ENCODE results near the gene KCNQ5. TPM values are rescaled to one million over a fixed set of nuclear protein-coding genes. Genes with fewer than 3 reads are reported as not detected.

KCNQ5 gene
- total and polyA plus RNA-seq, 2 of the 8 experiments (the other 6 are each of a cell fraction or from before 2014, with no cell fraction given): 0.83 to 1.2 TPM

- no peak overlapping the region for H3K27ac ChIP-seq (ENCODE audit: low read depth, low read length)
- no peak for DNase-seq (ENCODE audit: low read depth in 1 of 2, low spot score in 2 of 2)
- H2BK5ac ChIP-seq (ENCODE audit: low read depth, low read length): no peak overlapping the region
- H4K5ac ChIP-seq (ENCODE audit: insufficient read length, low read depth, low read length): no peak overlapping the region
- H3K18ac ChIP-seq (ENCODE audit: extremely low read depth, low read length): no peak overlapping the region
- H3K23ac ChIP-seq (ENCODE audit: insufficient read length): no peak overlapping the region
- no peaks in the 10 kb centered on the region for H3K79me1 ChIP-seq (ENCODE audit: low read depth, low read length)
- no peak overlapping the region for H4K91ac ChIP-seq (replicated peaks; ENCODE audit: insufficient read length, low read length)
- H2BK20ac ChIP-seq (ENCODE audit: low read length): no peak overlapping the region
- no peak overlapping the region for H2BK120ac ChIP-seq (replicated peaks; ENCODE audit: low read depth, low read length)
- no peak for FAIRE-seq
- no peak overlapping the region for H3K14ac ChIP-seq (ENCODE audit: insufficient read length)
- no peaks in the 10 kb centered on the region for H3K23me2 ChIP-seq (ENCODE audit: low read depth, low read length)
- no peak overlapping the region for H4K8ac ChIP-seq (ENCODE audit: extremely low read depth, insufficient read depth, low read length)
- no peaks in the 10 kb centered on the region for H3K9me3 ChIP-seq (ENCODE audit: insufficient read depth in 2 of 2, low read depth in 1 of 2, low read length in 1 of 2)
- no peak overlapping the region for H3K56ac ChIP-seq (replicated peaks; ENCODE audit: insufficient read length, low read depth, low read length)
- POLR2A ChIA-PET (ENCODE audit: partially characterized antibody): interaction anchor here (0.8 kb wide), 1 partner anchor 109 kb away, joined by 4 read pairs; no protein-coding TSS in a partner anchor
- CTCF ChIA-PET (ENCODE audit: partially characterized antibody): interaction anchor here (1.4 kb wide), 1 partner anchor 9 kb away, joined by 3 read pairs; no protein-coding TSS in a partner anchor
- no peak overlapping the region for H3K4me3 ChIP-seq (ENCODE audit: extremely low read depth in 1 of 4, insufficient read depth in 2 of 4, low read depth in 3 of 4, low read length in 4 of 4)
- H3K4ac ChIP-seq (replicated peaks; ENCODE audit: insufficient read length, low read depth, low read length): no peak overlapping the region
- H3K27me3 ChIP-seq (replicated peaks in 1 of 4; ENCODE audit: control insufficient read depth in 3 of 4, extremely low read depth in 1 of 4, insufficient read depth in 3 of 4, low read length in 3 of 4): no peaks in the 10 kb centered on the region
- H2BK12ac ChIP-seq (ENCODE audit: low read depth, low read length): no peak overlapping the region
- H3K36me3 ChIP-seq (ENCODE audit: control insufficient read depth in 2 of 4, insufficient read depth in 4 of 4, low read length in 3 of 4): no peaks in the 10 kb centered on the region
- no peak overlapping the region for H3K4me2 ChIP-seq (ENCODE audit: insufficient read depth in 1 of 2, low read depth in 2 of 2, low read length in 2 of 2)
- H2AFZ ChIP-seq (ENCODE audit: low read length): no peak overlapping the region
- H3K4me1 ChIP-seq (replicated peaks in 1 of 4; ENCODE audit: control insufficient read depth in 3 of 4, insufficient read depth in 4 of 4, low read length in 3 of 4): no peaks in the 10 kb centered on the region
- H4K20me1 ChIP-seq (replicated peaks in 1 of 2; ENCODE audit: control insufficient read depth in 1 of 2, insufficient read depth in 2 of 2, low read length in 2 of 2): no peaks in the 10 kb centered on the region
- H3K79me2 ChIP-seq (ENCODE audit: control insufficient read depth in 1 of 2, insufficient read depth in 2 of 2, low read length in 2 of 2): no peaks in the 10 kb centered on the region
- no peak overlapping the region for H3K9ac ChIP-seq (replicated peaks in 1 of 4; ENCODE audit: extremely low read depth in 1 of 4, low read depth in 3 of 4, low read length in 3 of 4)
- H2BK15ac ChIP-seq (ENCODE audit: low read length): no peak overlapping the region
- H2AK5ac ChIP-seq (ENCODE audit: low read depth, low read length): no peak overlapping the region
- TF ChIP-seq TBP (IDR thresholded peaks at IDR 0.05; ENCODE audit: low read depth, low read length) (no peak), CBX5 (IDR thresholded peaks at IDR 0.05; ENCODE audit: low read depth, low read length) (no peak)
Measured at GRCh38 chr6:72781624-72782023, 159.8 kb downstream of the KCNQ5 start.

Data from H1 (cell line).